Epithelial cell of esophagus (primary cell): ENCODE data around the gene ATAD3C.
"Not testable (repeated sequence)": the region's sequence is repeated elsewhere in the genome, so short reads cannot be mapped to it uniquely, and the experiment has no call there.

Experiments
- DNase-seq: peaks from one replicate; pipeline ENCODE4 v3.0.0; 2010; ENCODE audit warnings: low read depth
- H3K4me3 ChIP-seq: 2 replicates; pipeline ENCODE4 v1.5.1; 2011; ENCODE audit warnings: mild to moderate bottlenecking, low read length, control low read depth
- CTCF ChIP-seq: IDR thresholded peaks from 2 replicates; pipeline ENCODE4 v1.5.1; 2011; ENCODE audit warnings: low read depth, mild to moderate bottlenecking, low read length, control low read depth, inconsistent platforms; ENCODE audit not compliant: insufficient read depth; ENCODE audit errors: missing control alignments

ATAD3C gene

GRCh38 chr1:1425753-1426495 is 23.6 kb upstream of the ATAD3C start:
- H3K4me3 ChIP-seq = no peak overlapping the region
- no peak for TF ChIP-seq CTCF
- no peak for DNase-seq

- H3K4me3 ChIP-seq = no peak overlapping the region
- DNase-seq = no peak
- TF ChIP-seq CTCF = no peak
Measured at GRCh38 chr1:1426496-1427105, 22.9 kb upstream of the ATAD3C start.

- DNase-seq = no peak
- no peak overlapping the region for H3K4me3 ChIP-seq
- TF ChIP-seq CTCF = no peak
Measured at GRCh38 chr1:1427106-1427819, 22.2 kb upstream of the ATAD3C start.

GRCh38 chr1:1427820-1428148 is 21.7 kb upstream of the ATAD3C start:
- no peak for TF ChIP-seq CTCF
- no peak for DNase-seq
- no peak overlapping the region for H3K4me3 ChIP-seq

GRCh38 chr1:1428174-1428573 is 21.3 kb upstream of the ATAD3C start:
- TF ChIP-seq CTCF = no peak
- no peak for DNase-seq
- H3K4me3 ChIP-seq = no peak overlapping the region

- not testable (repeated sequence) for DNase-seq, H3K4me3 ChIP-seq
Measured at GRCh38 chr1:1428967-1429366, 20.5 kb upstream of the ATAD3C start.

GRCh38 chr1:1429671-1430073 is 19.8 kb upstream of the ATAD3C start:
- no peak overlapping the region for H3K4me3 ChIP-seq
- TF ChIP-seq CTCF = no peak
- DNase-seq = no peak
